HEK293 (cell line): ENCODE data around the gene LRRTM4.

ENCODE experiments used
- CTCF ChIA-PET: fragments of 350-600 bp; formaldehyde crosslinking; extraction: SDS; loops from one replicate; lab custom pipeline; 2021; ENCODE audit warnings: antibody characterized with exemption; lab: Yijun Ruan, JAX
- POLR2A ChIA-PET: fragments of 300-600 bp; formaldehyde crosslinking; extraction: SDS; loops from one replicate; lab custom pipeline; 2020; ENCODE audit warnings: antibody characterized with exemption, inconsistent platforms; lab: Yijun Ruan, JAX
- H3K27ac ChIP-seq: fragments of 200-500 bp; sonication (Bioruptor generic); 2 replicates; pipeline ENCODE4 v1.5.1; 2014; ENCODE audit warnings: low read depth, low read length, control low read depth, inconsistent platforms; ENCODE audit errors: extremely low read depth
- H3K36me3 ChIP-seq, 2 experiments: fragments of 200-500 bp in 1 of 2; sonication (Bioruptor generic) in 1 of 2; 1 replicate in 1 of 2; 2 replicates in 1 of 2; pipeline ENCODE4 v1.5.1; 2014 to 2017; ENCODE audit warnings: inconsistent platforms in 2 of 2, low read length in 2 of 2; ENCODE audit not compliant: control insufficient read depth in 2 of 2, insufficient read depth in 1 of 2
- H3K4me1 ChIP-seq: fragments of 200-500 bp; sonication (Bioruptor generic); 2 replicates; pipeline ENCODE4 v1.5.1; 2014; ENCODE audit warnings: mild to moderate bottlenecking, low read length, inconsistent platforms; ENCODE audit not compliant: control insufficient read depth, insufficient read depth
- H3K4me3 ChIP-seq: 2 replicates; pipeline ENCODE4 v1.5.1; 2011; ENCODE audit warnings: low read depth, mild to moderate bottlenecking, control low read depth, low read length, moderate library complexity
- H3K9me3 ChIP-seq: fragments of 200-500 bp; sonication (Bioruptor generic); 2 replicates; pipeline ENCODE4 v1.5.1; 2014; ENCODE audit warnings: low read depth, low read length, inconsistent platforms; ENCODE audit not compliant: control insufficient read depth, insufficient read depth
- BCL11A ChIP-seq: fragments of 450-650 bp; formaldehyde crosslinking; IDR thresholded peaks from 2 replicates; pipeline ENCODE4 v1.5.1; 2016; ENCODE audit warnings: low read depth, missing biosample characterization, missing genetic modification characterization
- GFI1B ChIP-seq: fragments of 450-650 bp; formaldehyde crosslinking; IDR thresholded peaks from 2 replicates; pipeline ENCODE4 v1.5.1; 2016; ENCODE audit warnings: missing biosample characterization, missing genetic modification characterization
- KLF8 ChIP-seq: fragments of 450-650 bp; formaldehyde crosslinking; IDR thresholded peaks from 2 replicates; pipeline ENCODE4 v1.5.1; 2016; ENCODE audit warnings: missing biosample characterization, missing genetic modification characterization
- OSR2 ChIP-seq: fragments of 450-650 bp; formaldehyde crosslinking; IDR thresholded peaks from 2 replicates; pipeline ENCODE4 v1.5.1; 2016; ENCODE audit warnings: missing biosample characterization, missing genetic modification characterization
- TRIM28 ChIP-seq: IDR thresholded peaks from 2 replicates; pipeline ENCODE4 v1.6.1; 2011; ENCODE audit warnings: low read length, control low read depth, borderline replicate concordance
- YY2 ChIP-seq: fragments of 450-650 bp; formaldehyde crosslinking; IDR thresholded peaks from 2 replicates; pipeline ENCODE4 v1.5.1; 2016; ENCODE audit warnings: missing biosample characterization, missing genetic modification characterization
- ZBTB1 ChIP-seq: fragments of 450-650 bp; formaldehyde crosslinking; IDR thresholded peaks from 2 replicates; pipeline ENCODE4 v1.5.1; 2016; ENCODE audit warnings: missing biosample characterization, missing genetic modification characterization
- ZBTB17 ChIP-seq: fragments of 450-650 bp; formaldehyde crosslinking; IDR thresholded peaks from 2 replicates; pipeline ENCODE4 v1.5.1; 2016; ENCODE audit warnings: missing biosample characterization, missing genetic modification characterization
- ZBTB26 ChIP-seq: fragments of 450-650 bp; formaldehyde crosslinking; optimal IDR thresholded peaks from 2 replicates; pipeline ENCODE3; 2016; ENCODE audit warnings: missing biosample characterization, mild to moderate bottlenecking, missing genetic modification characterization
- ZEB2 ChIP-seq: fragments of 450-650 bp; formaldehyde crosslinking; IDR thresholded peaks from 2 replicates; pipeline ENCODE4 v1.5.1; 2016; ENCODE audit warnings: missing biosample characterization, missing genetic modification characterization
- ZNF132 ChIP-seq: fragments of 450-650 bp; formaldehyde crosslinking; IDR thresholded peaks from 2 replicates; pipeline ENCODE4 v1.5.1; 2017; ENCODE audit warnings: missing biosample characterization, missing genetic modification characterization, borderline replicate concordance
- ZNF133 ChIP-seq: fragments of 450-650 bp; formaldehyde crosslinking; IDR thresholded peaks from 2 replicates; pipeline ENCODE4 v1.5.1; 2016; ENCODE audit warnings: missing biosample characterization, missing genetic modification characterization
- ZNF155 ChIP-seq: fragments of 450-650 bp; formaldehyde crosslinking; IDR thresholded peaks from 2 replicates; pipeline ENCODE4 v1.5.1; 2016; ENCODE audit warnings: missing biosample characterization, missing genetic modification characterization
- ZNF174 ChIP-seq: fragments of 450-650 bp; formaldehyde crosslinking; IDR thresholded peaks from 2 replicates; pipeline ENCODE4 v1.5.0; 2017; ENCODE audit warnings: missing biosample characterization, mild to moderate bottlenecking, missing genetic modification characterization
- ZNF24 ChIP-seq: fragments of 450-650 bp; formaldehyde crosslinking; IDR thresholded peaks from 2 replicates; pipeline ENCODE4 v1.5.1; 2016; ENCODE audit warnings: missing biosample characterization, missing genetic modification characterization
- ZNF274 ChIP-seq, 2 experiments: fragments of 200-500 bp in 1 of 2; fragments of 450-650 bp in 1 of 2; sonication (Bioruptor generic) in 1 of 2; formaldehyde crosslinking in 1 of 2; IDR thresholded peaks; 2 replicates each; pipeline versions ENCODE4 v1.5.1 to v1.6.1; 2014 to 2016; ENCODE audit warnings: borderline replicate concordance in 1 of 2, inconsistent platforms in 1 of 2, low read length in 1 of 2, missing biosample characterization in 1 of 2, missing genetic modification characterization in 1 of 2
- ZNF280C ChIP-seq: fragments of 450-650 bp; formaldehyde crosslinking; IDR thresholded peaks from 2 replicates; pipeline ENCODE4 v1.5.1; 2016; ENCODE audit warnings: missing biosample characterization, missing genetic modification characterization
- ZNF292 ChIP-seq: fragments of 450-650 bp; formaldehyde crosslinking; IDR thresholded peaks from 2 replicates; pipeline ENCODE4 v1.5.1; 2016; ENCODE audit warnings: low read depth, missing biosample characterization, missing genetic modification characterization, borderline replicate concordance
- ZNF394 ChIP-seq: fragments of 450-650 bp; formaldehyde crosslinking; IDR thresholded peaks from 2 replicates; pipeline ENCODE4 v1.5.1; 2016; ENCODE audit warnings: missing biosample characterization, missing genetic modification characterization, mild to moderate bottlenecking, moderate library complexity, borderline replicate concordance
- ZNF433 ChIP-seq: fragments of 450-650 bp; formaldehyde crosslinking; IDR thresholded peaks from 2 replicates; pipeline ENCODE4 v1.5.1; 2016; ENCODE audit warnings: missing biosample characterization, missing genetic modification characterization, low read depth
- ZNF488 ChIP-seq: fragments of 450-650 bp; formaldehyde crosslinking; IDR thresholded peaks from 2 replicates; pipeline ENCODE4 v1.5.1; 2016; ENCODE audit warnings: missing biosample characterization, missing genetic modification characterization
- ZNF549 ChIP-seq: fragments of 450-650 bp; IDR thresholded peaks from 2 replicates; pipeline ENCODE4 v1.5.1; 2018; ENCODE audit warnings: missing biosample characterization, missing genetic modification characterization, mild to moderate bottlenecking, inconsistent platforms, moderate library complexity
- ZNF561 ChIP-seq: fragments of 450-650 bp; IDR thresholded peaks from 2 replicates; pipeline ENCODE4 v1.5.1; 2018; ENCODE audit warnings: missing biosample characterization, missing genetic modification characterization, borderline replicate concordance
- ZNF626 ChIP-seq: fragments of 450-650 bp; sonication (Bioruptor Pico); formaldehyde crosslinking; IDR thresholded peaks from 2 replicates; pipeline ENCODE4 v1.5.1; 2018; ENCODE audit warnings: missing biosample characterization, missing genetic modification characterization, inconsistent platforms
- ZNF747 ChIP-seq: fragments of 450-650 bp; formaldehyde crosslinking; IDR thresholded peaks from 2 replicates; pipeline ENCODE4 v1.5.1; 2016; ENCODE audit warnings: missing biosample characterization, missing genetic modification characterization
- ZNF768 ChIP-seq: fragments of 450-650 bp; formaldehyde crosslinking; IDR thresholded peaks from 2 replicates; pipeline ENCODE4 v1.5.1; 2018; ENCODE audit warnings: missing biosample characterization, mild to moderate bottlenecking, missing genetic modification characterization
- ZNF830 ChIP-seq: fragments of 450-650 bp; IDR thresholded peaks from 2 replicates; pipeline ENCODE4 v1.5.0; 2018; ENCODE audit warnings: missing biosample characterization, missing genetic modification characterization, low read depth, mild to moderate bottlenecking, moderate library complexity
- ZNF843 ChIP-seq: fragments of 450-650 bp; formaldehyde crosslinking; IDR thresholded peaks from 2 replicates; pipeline ENCODE4 v1.5.1; 2016; ENCODE audit warnings: missing biosample characterization, missing genetic modification characterization
- ZSCAN23 ChIP-seq: fragments of 450-650 bp; formaldehyde crosslinking; IDR thresholded peaks from 2 replicates; pipeline ENCODE4 v1.5.1; 2016; ENCODE audit warnings: missing biosample characterization, missing genetic modification characterization
- ZSCAN30 ChIP-seq: fragments of 450-650 bp; IDR thresholded peaks from 2 replicates; pipeline ENCODE4 v1.5.1; 2018; ENCODE audit warnings: missing biosample characterization, mild to moderate bottlenecking, missing genetic modification characterization, moderate library complexity

LRRTM4 gene

GRCh38 chr2:77086478-77086877 lies 435.7 kb downstream of the LRRTM4 start (continued):
- TF ChIP-seq ZBTB26 (no peak), ZBTB1 (tag by site-specific recombination) (no peak), YY2 (tag by site-specific recombination) (no peak), ZNF549 (tag by site-specific recombination) (no peak), ZBTB17 (no peak), ZNF626 (tag by site-specific recombination) (no peak), OSR2 (tag by site-specific recombination) (no peak), ZNF561 (tag by site-specific recombination) (no peak)
- TF ChIP-seq, all 188 proteins: peak for 0

GRCh38 chr2:77086051-77086450 lies 436.1 kb downstream of the LRRTM4 start:
- H3K27ac ChIP-seq: no peak overlapping the region

GRCh38 chr2:77085561-77085960 lies 436.6 kb downstream of the LRRTM4 start:
- no peaks in the 10 kb centered on the region for H3K9me3 ChIP-seq
- POLR2A ChIA-PET: no interaction called here
- TF ChIP-seq ZSCAN23 (tag by site-specific recombination) (no peak), ZNF433 (tag by site-specific recombination) (no peak), KLF8 (tag by site-specific recombination) (no peak), ZNF24 (tag by site-specific recombination) (no peak), ZNF747 (tag by site-specific recombination) (no peak), ZNF830 (tag by site-specific recombination) (no peak), ZNF133 (tag by site-specific recombination) (no peak), ZNF768 (tag by site-specific recombination) (no peak), ZNF394 (tag by site-specific recombination) (no peak), ZEB2 (tag by site-specific recombination) (no peak), ZNF280C (tag by site-specific recombination) (no peak), BCL11A (tag by site-specific recombination) (no peak), ZSCAN30 (tag by site-specific recombination) (no peak), ZNF274 (IDR thresholded peaks at IDR 0.05; ENCODE audit: low read length) (no peak), ZNF274 (tag by site-specific recombination; IDR thresholded peaks at IDR 0.05; ENCODE audit: borderline replicate concordance) (no peak), TRIM28 (no peak), ZNF843 (tag by site-specific recombination) (no peak), GFI1B (tag by site-specific recombination) (no peak)
- TF ChIP-seq, all 188 proteins: peak for 0
- H3K4me1 ChIP-seq: no peaks in the 10 kb centered on the region
- no peak overlapping the region for H3K4me3 ChIP-seq
- no peaks in the 10 kb centered on the region for H3K36me3 ChIP-seq
- CTCF ChIA-PET: no interaction called here
- no peak overlapping the region for H3K27ac ChIP-seq

More at GRCh38 chr2:77086051-77086450, 436.1 kb downstream of the LRRTM4 start:
- H3K4me1 ChIP-seq: no peaks in the 10 kb centered on the region
- H3K9me3 ChIP-seq: no peaks in the 10 kb centered on the region
- CTCF ChIA-PET: no interaction called here
- no peak overlapping the region for H3K4me3 ChIP-seq
- POLR2A ChIA-PET: no interaction called here
- H3K36me3 ChIP-seq: no peaks in the 10 kb centered on the region
- TF ChIP-seq ZNF132 (tag by site-specific recombination) (no peak), TRIM28 (no peak), ZNF155 (tag by site-specific recombination) (no peak), ZNF488 (tag by site-specific recombination) (no peak), ZNF292 (tag by site-specific recombination) (no peak), ZNF174 (tag by site-specific recombination) (no peak)
- TF ChIP-seq, all 188 proteins: peak for 0
